HEK293 (cell line): ENCODE results near the gene ZNF248.
A peak's percentile ranks its signal among the peaks of the same experiment; 100 is the strongest.

ENCODE experiments used
- CTCF ChIA-PET: fragments of 350-600 bp; formaldehyde crosslinking; extraction: SDS; loops from one replicate; lab custom pipeline; 2021; ENCODE audit warnings: antibody characterized with exemption; lab: Yijun Ruan, JAX
- POLR2A ChIA-PET: fragments of 300-600 bp; formaldehyde crosslinking; extraction: SDS; loops from one replicate; lab custom pipeline; 2020; ENCODE audit warnings: antibody characterized with exemption, inconsistent platforms; lab: Yijun Ruan, JAX
- H3K27ac ChIP-seq: fragments of 200-500 bp; sonication (Bioruptor generic); 2 replicates; pipeline ENCODE4 v1.5.1; 2014; ENCODE audit warnings: low read depth, low read length, control low read depth, inconsistent platforms; ENCODE audit errors: extremely low read depth
- H3K36me3 ChIP-seq, 2 experiments: fragments of 200-500 bp in 1 of 2; sonication (Bioruptor generic) in 1 of 2; 1 replicate in 1 of 2; 2 replicates in 1 of 2; pipeline ENCODE4 v1.5.1; 2014 to 2017; ENCODE audit warnings: inconsistent platforms in 2 of 2, low read length in 2 of 2; ENCODE audit not compliant: control insufficient read depth in 2 of 2, insufficient read depth in 1 of 2
- H3K4me1 ChIP-seq: fragments of 200-500 bp; sonication (Bioruptor generic); 2 replicates; pipeline ENCODE4 v1.5.1; 2014; ENCODE audit warnings: mild to moderate bottlenecking, low read length, inconsistent platforms; ENCODE audit not compliant: control insufficient read depth, insufficient read depth
- H3K4me3 ChIP-seq: 2 replicates; pipeline ENCODE4 v1.5.1; 2011; ENCODE audit warnings: low read depth, mild to moderate bottlenecking, control low read depth, low read length, moderate library complexity
- H3K9me3 ChIP-seq: fragments of 200-500 bp; sonication (Bioruptor generic); 2 replicates; pipeline ENCODE4 v1.5.1; 2014; ENCODE audit warnings: low read depth, low read length, inconsistent platforms; ENCODE audit not compliant: control insufficient read depth, insufficient read depth
- AEBP2 ChIP-seq: fragments of 450-650 bp; formaldehyde crosslinking; IDR thresholded peaks from 2 replicates; pipeline ENCODE4 v1.5.1; 2016; ENCODE audit warnings: missing biosample characterization, missing genetic modification characterization, borderline replicate concordance
- GLI2 ChIP-seq: fragments of 450-650 bp; formaldehyde crosslinking; IDR thresholded peaks from 2 replicates; pipeline ENCODE4; 2017; ENCODE audit warnings: missing biosample characterization, missing genetic modification characterization, low read depth, borderline replicate concordance
- MEIS1 ChIP-seq: sonication (generic); formaldehyde crosslinking; IDR thresholded peaks from 2 replicates; pipeline ENCODE4 v1.8.1; 2022; ENCODE audit warnings: missing genetic modification reagents, mild to moderate bottlenecking, borderline replicate concordance
- MYNN ChIP-seq: fragments of 450-650 bp; formaldehyde crosslinking; IDR thresholded peaks from 2 replicates; pipeline ENCODE4 v1.5.1; 2016; ENCODE audit warnings: missing biosample characterization, missing genetic modification characterization, borderline replicate concordance
- PRDM1 ChIP-seq: fragments of 450-650 bp; formaldehyde crosslinking; IDR thresholded peaks from 2 replicates; pipeline ENCODE4; 2016; ENCODE audit warnings: missing biosample characterization, missing genetic modification characterization
- SETDB1 ChIP-seq: IDR thresholded peaks from one replicate; pipeline ENCODE4 v1.6.1; 2017; ENCODE audit warnings: mild to moderate bottlenecking, low read length, moderate library complexity, mixed read lengths; ENCODE audit not compliant: insufficient read length
- TCF7L2 ChIP-seq: IDR thresholded peaks from 2 replicates; pipeline ENCODE4 v1.6.1; 2011; ENCODE audit warnings: low read depth, mild to moderate bottlenecking, inconsistent platforms, low read length, moderate library complexity, borderline replicate concordance
- TRIM28 ChIP-seq: IDR thresholded peaks from 2 replicates; pipeline ENCODE4 v1.6.1; 2011; ENCODE audit warnings: low read length, control low read depth, borderline replicate concordance
- ZFHX2 ChIP-seq: fragments of 450-650 bp; formaldehyde crosslinking; conservative IDR thresholded peaks from 2 replicates; pipeline ENCODE4 v1.5.1; 2016; ENCODE audit warnings: missing biosample characterization, missing genetic modification characterization
- ZNF138 ChIP-seq: fragments of 450-650 bp; formaldehyde crosslinking; IDR thresholded peaks from 2 replicates; pipeline ENCODE4 v1.5.1; 2016; ENCODE audit warnings: missing biosample characterization, missing genetic modification characterization, borderline replicate concordance
- ZNF350 ChIP-seq: fragments of 450-650 bp; formaldehyde crosslinking; IDR thresholded peaks from 2 replicates; pipeline ENCODE4 v1.5.0; 2017; ENCODE audit warnings: missing biosample characterization, mild to moderate bottlenecking, missing genetic modification characterization
- ZNF394 ChIP-seq: fragments of 450-650 bp; formaldehyde crosslinking; IDR thresholded peaks from 2 replicates; pipeline ENCODE4 v1.5.1; 2016; ENCODE audit warnings: missing biosample characterization, missing genetic modification characterization, mild to moderate bottlenecking, moderate library complexity, borderline replicate concordance
- ZNF398 ChIP-seq: fragments of 450-650 bp; formaldehyde crosslinking; IDR thresholded peaks from 2 replicates; pipeline ENCODE4 v1.5.1; 2017; ENCODE audit warnings: missing biosample characterization, missing genetic modification characterization
- ZNF473 ChIP-seq: fragments of 450-650 bp; formaldehyde crosslinking; IDR thresholded peaks from 2 replicates; pipeline ENCODE4 v1.5.1; 2017; ENCODE audit warnings: missing biosample characterization, missing genetic modification characterization
- ZNF514 ChIP-seq: fragments of 450-650 bp; formaldehyde crosslinking; IDR thresholded peaks from 2 replicates; pipeline ENCODE4 v1.5.1; 2016; ENCODE audit warnings: missing biosample characterization, missing genetic modification characterization
- ZNF518A ChIP-seq: fragments of 450-650 bp; formaldehyde crosslinking; conservative IDR thresholded peaks from 2 replicates; pipeline ENCODE4 v1.5.1; 2016; ENCODE audit warnings: low read depth, missing biosample characterization, missing genetic modification characterization
- ZNF521 ChIP-seq: fragments of 450-650 bp; formaldehyde crosslinking; IDR thresholded peaks from 2 replicates; pipeline ENCODE4 v1.5.1; 2017; ENCODE audit warnings: missing biosample characterization, mild to moderate bottlenecking, missing genetic modification characterization
- ZNF561 ChIP-seq: fragments of 450-650 bp; IDR thresholded peaks from 2 replicates; pipeline ENCODE4 v1.5.1; 2018; ENCODE audit warnings: missing biosample characterization, missing genetic modification characterization, borderline replicate concordance
- ZNF571 ChIP-seq: fragments of 450-650 bp; formaldehyde crosslinking; IDR thresholded peaks from 2 replicates; pipeline ENCODE4 v1.5.0; 2017; ENCODE audit warnings: missing biosample characterization, missing genetic modification characterization
- ZNF610 ChIP-seq: fragments of 450-650 bp; formaldehyde crosslinking; IDR thresholded peaks from 2 replicates; pipeline ENCODE4 v1.5.1; 2016; ENCODE audit warnings: missing biosample characterization, missing genetic modification characterization, borderline replicate concordance
- ZNF791 ChIP-seq: fragments of 450-650 bp; formaldehyde crosslinking; IDR thresholded peaks from 2 replicates; pipeline ENCODE4 v1.5.1; 2016; ENCODE audit warnings: missing biosample characterization, missing genetic modification characterization
- TF ChIP-seq, protein P1 (sequence below): fragments of 450-650 bp; formaldehyde crosslinking; IDR thresholded peaks from 2 replicates; pipeline ENCODE4 v1.5.0; 2017; ENCODE audit warnings: missing biosample characterization, missing genetic modification characterization, borderline replicate concordance

The ZNF248 gene

GRCh38 chr10:37801557-37801956 is 55.9 kb downstream of the ZNF248 start (continued):
- TF ChIP-seq, protein P1, sequence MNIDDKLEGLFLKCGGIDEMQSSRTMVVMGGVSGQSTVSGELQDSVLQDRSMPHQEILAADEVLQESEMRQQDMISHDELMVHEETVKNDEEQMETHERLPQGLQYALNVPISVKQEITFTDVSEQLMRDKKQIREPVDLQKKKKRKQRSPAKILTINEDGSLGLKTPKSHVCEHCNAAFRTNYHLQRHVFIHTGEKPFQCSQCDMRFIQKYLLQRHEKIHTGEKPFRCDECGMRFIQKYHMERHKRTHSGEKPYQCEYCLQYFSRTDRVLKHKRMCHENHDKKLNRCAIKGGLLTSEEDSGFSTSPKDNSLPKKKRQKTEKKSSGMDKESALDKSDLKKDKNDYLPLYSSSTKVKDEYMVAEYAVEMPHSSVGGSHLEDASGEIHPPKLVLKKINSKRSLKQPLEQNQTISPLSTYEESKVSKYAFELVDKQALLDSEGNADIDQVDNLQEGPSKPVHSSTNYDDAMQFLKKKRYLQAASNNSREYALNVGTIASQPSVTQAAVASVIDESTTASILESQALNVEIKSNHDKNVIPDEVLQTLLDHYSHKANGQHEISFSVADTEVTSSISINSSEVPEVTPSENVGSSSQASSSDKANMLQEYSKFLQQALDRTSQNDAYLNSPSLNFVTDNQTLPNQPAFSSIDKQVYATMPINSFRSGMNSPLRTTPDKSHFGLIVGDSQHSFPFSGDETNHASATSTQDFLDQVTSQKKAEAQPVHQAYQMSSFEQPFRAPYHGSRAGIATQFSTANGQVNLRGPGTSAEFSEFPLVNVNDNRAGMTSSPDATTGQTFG (tag by site-specific recombination), result no peak
- TF ChIP-seq ZNF514 (tag by site-specific recombination), result no peak
- no peak for TF ChIP-seq ZNF571

DNA sequence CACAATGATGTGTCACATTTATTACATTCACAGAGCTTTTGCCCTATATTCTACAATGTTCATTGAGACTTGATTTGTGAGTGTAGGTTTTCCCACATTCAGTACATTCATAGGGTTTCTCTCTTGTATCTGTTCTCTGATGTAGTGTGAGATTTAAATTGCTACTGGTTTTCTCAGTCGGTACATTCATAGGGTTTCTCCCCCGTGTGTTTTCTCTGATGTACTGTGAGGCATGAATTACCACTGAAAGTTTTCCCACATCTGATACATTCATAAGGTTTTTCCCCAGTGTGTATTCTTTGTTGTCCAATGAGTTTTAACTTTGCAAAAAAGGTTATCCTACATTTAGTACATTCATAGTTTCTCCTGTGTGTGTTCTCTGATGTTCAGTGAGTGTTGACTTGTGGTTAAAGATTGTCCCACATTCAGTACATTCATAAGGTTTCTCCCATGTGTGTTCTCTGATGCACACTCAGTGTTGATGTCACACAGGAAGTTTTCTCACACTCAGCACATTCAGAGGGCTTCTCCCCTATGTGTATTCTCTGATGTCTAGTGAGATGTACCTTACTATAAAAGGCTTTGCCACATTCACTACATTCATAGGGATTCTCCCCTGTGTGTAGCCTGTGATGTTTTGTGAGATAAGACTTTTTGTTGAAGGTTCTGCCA is 63.0 kb downstream of the ZNF248 start:
- CTCF ChIA-PET, result no interaction called here
- Histone ChIP-seq H3K27ac (no peak overlapping the region), H3K4me3 (no peak overlapping the region)
- POLR2A ChIA-PET, result no interaction called here
- TF ChIP-seq ZNF561 (tag by site-specific recombination) (no peak), ZNF610 (tag by site-specific recombination) (no peak), SETDB1 (peak; percentile 20), TRIM28 (peak; percentile 59; the same call in 1 of the 2 replicates), PRDM1 (tag by site-specific recombination) (no peak)
- TF ChIP-seq, all 188 proteins: peak for 2
- Histone ChIP-seq H3K36me3 (no peaks in the 10 kb centered on the region), H3K4me1 (no peaks in the 10 kb centered on the region), H3K9me3 (no peaks in the 10 kb centered on the region)

- H3K9me3 ChIP-seq, result no peaks in the 10 kb centered on the region
- ChIA-PET POLR2A (no interaction called here), CTCF (no interaction called here)
- H3K4me1 ChIP-seq, result no peaks in the 10 kb centered on the region
- H3K27ac ChIP-seq, result no peak overlapping the region
- no peaks in the 10 kb centered on the region for H3K36me3 ChIP-seq
- H3K4me3 ChIP-seq, result no peak overlapping the region
- TF ChIP-seq ZNF394 (no peak), ZNF518A (tag by site-specific recombination) (no peak), ZNF138 (tag by site-specific recombination) (no peak), MYNN (tag by site-specific recombination) (no peak), AEBP2 (tag by site-specific recombination) (no peak), ZFHX2 (tag by site-specific recombination) (no peak), ZNF521 (no peak), MEIS1 (CRISPR knock-in tag) (no peak), ZNF398 (tag by site-specific recombination) (no peak), TCF7L2 (no peak), GLI2 (tag by site-specific recombination) (no peak), ZNF350 (tag by site-specific recombination) (no peak), ZNF473 (tag by site-specific recombination) (no peak), ZNF791 (tag by site-specific recombination) (no peak)
Measured at GRCh38 chr10:37789590-37789989, 67.8 kb downstream of the ZNF248 start.
